ENCODE results near the gene EDARADD. TPM values are rescaled to one million over a fixed set of nuclear protein-coding genes. Genes with fewer than 3 reads are reported as not detected.

Gene EDARADD
- total and polyA plus RNA-seq, 2 of the 8 experiments (the other 6 are each of a cell fraction or from before 2014, with no cell fraction given), result 3.4 to 6.1 TPM

DNA sequence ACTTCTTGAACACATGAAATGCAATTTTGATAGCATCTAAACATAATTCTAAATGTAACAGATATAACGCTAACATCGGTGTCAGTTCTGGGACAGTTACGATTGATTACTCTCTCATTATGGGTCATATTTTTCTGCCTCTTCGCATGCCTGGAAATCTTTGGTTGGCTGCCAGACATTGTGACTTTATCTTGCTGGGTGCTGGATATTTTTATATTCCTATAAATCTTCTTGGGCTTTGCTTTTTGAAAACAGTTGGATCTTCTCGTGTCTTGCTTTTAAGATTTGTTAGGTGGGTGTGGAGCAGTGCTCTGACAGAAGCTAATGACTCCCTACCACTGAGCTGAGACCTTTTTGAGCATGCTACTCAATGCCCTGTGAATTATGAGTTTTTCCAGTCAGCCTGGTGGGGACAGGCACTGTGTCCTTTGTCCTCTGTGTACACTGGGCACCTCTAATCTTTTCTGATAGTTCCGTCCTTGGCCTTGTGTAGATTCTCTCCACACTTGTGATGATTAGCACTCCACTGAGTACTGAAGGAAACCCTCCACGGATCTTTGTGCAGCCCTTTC, 28.0 kb upstream of the EDARADD start (continued):
- TF ChIP-seq, protein P1, sequence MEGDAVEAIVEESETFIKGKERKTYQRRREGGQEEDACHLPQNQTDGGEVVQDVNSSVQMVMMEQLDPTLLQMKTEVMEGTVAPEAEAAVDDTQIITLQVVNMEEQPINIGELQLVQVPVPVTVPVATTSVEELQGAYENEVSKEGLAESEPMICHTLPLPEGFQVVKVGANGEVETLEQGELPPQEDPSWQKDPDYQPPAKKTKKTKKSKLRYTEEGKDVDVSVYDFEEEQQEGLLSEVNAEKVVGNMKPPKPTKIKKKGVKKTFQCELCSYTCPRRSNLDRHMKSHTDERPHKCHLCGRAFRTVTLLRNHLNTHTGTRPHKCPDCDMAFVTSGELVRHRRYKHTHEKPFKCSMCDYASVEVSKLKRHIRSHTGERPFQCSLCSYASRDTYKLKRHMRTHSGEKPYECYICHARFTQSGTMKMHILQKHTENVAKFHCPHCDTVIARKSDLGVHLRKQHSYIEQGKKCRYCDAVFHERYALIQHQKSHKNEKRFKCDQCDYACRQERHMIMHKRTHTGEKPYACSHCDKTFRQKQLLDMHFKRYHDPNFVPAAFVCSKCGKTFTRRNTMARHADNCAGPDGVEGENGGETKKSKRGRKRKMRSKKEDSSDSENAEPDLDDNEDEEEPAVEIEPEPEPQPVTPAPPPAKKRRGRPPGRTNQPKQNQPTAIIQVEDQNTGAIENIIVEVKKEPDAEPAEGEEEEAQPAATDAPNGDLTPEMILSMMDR (IDR thresholded peaks at IDR 0.05; ENCODE audit: control extremely low read depth in 1 of 3, insufficient read depth in 1 of 3, low read depth in 1 of 3, low read length in 3 of 3), result no peak
- TF ChIP-seq CHD7 (IDR thresholded peaks at IDR 0.05; ENCODE audit: insufficient replicate concordance, low read length) (no peak), JUND (IDR thresholded peaks at IDR 0.05; ENCODE audit: low read length) (no peak), CTBP2 (IDR thresholded peaks at IDR 0.05; ENCODE audit: borderline replicate concordance, insufficient read depth, insufficient read length, low read length) (no peak), TAF1 (IDR thresholded peaks at IDR 0.05; ENCODE audit: low read depth, low read length) (no peak)
